ENCODE data around the gene ZNF362.
"Not testable (repeated sequence)": the region's sequence is repeated elsewhere in the genome, so short reads cannot be mapped to it uniquely, and the experiment has no call there.

The ZNF362 gene

DNA sequence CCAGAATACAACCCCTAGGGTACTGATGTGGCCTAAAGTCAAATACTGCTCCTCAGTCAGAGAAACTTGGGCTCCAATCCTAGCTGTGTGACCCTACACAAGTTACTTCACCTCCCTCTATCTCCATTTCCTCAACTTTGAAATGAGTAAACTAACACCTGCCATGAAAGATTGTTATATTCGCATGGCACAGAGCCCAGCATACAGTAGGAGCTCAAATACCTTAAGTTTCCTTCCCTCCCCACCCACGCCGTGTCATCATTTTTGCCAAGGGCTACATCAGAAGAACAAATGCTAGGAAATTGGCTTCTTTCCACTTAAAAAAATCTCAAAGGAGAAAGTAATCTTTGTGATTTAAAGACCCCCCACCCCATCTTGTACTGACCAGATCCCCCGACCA lies 22.2 kb upstream of the ZNF362 start:
- no peak for DNase-seq
- no CpG with 5 or more reads among the region's 4 CpGs for WGBS (ENCODE audit: extremely low coverage, insufficient coverage, low lambda C conversion rate)
- no peaks in the 10 kb centered on the region for H3K79me1 ChIP-seq (ENCODE audit: low read length)

DNA sequence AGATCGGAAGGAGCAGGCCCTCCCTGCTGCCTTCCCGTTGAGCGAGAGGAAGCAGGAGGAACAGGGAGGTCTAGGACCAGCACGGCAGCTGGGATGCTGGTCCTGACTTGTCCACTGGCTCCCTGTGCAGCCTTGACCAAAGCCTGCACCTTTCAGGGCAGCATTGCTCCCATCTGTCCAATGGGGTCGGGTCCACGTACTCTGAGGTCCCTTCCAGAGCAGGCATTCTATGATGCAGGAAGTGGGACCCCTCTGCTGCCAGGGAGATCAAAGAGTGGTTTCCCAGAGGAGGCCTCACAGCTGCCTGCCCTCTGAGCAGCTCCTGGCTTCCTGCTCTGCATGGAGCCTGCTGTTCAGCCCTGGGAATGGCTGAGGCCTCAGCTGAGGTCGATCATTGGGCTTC lies 21.7 kb upstream of the ZNF362 start:
- no peak overlapping the region for H2BK15ac ChIP-seq (replicated peaks; ENCODE audit: low read depth)
- DNase-seq = peak; percentile 49
- no peak overlapping the region for H3K9ac ChIP-seq (ENCODE audit: low read length)
- H3K36me3 ChIP-seq (ENCODE audit: control insufficient read depth, insufficient read depth, low read length) = no peaks in the 10 kb centered on the region
- H2BK5ac ChIP-seq (ENCODE audit: low read length) = no peak overlapping the region
- H3K79me1 ChIP-seq (ENCODE audit: low read length) = no peaks in the 10 kb centered on the region
- H3K79me2 ChIP-seq (ENCODE audit: control insufficient read depth, insufficient read depth, low read length) = no peaks in the 10 kb centered on the region
- no peak overlapping the region for H3K4me2 ChIP-seq (ENCODE audit: low read length)
- no peak overlapping the region for H3K4ac ChIP-seq (ENCODE audit: low read depth, low read length)
- WGBS (ENCODE audit: extremely low coverage, insufficient coverage, low lambda C conversion rate) = no CpG with 5 or more reads among the region's 7 CpGs
- no peak overlapping the region for H2BK120ac ChIP-seq (ENCODE audit: low read depth, low read length)
- H3K56ac ChIP-seq (ENCODE audit: low read length) = peak overlapping the region; percentile 28
- H3K27ac ChIP-seq (ENCODE audit: low read depth, low read length) = no peak overlapping the region
- no peak overlapping the region for H4K8ac ChIP-seq (ENCODE audit: low read depth, low read length)
- H3K4me3 ChIP-seq (ENCODE audit: low read length) = no peak overlapping the region
- no peaks in the 10 kb centered on the region for H3K4me1 ChIP-seq (ENCODE audit: control insufficient read depth, low read depth, low read length)
- no peak overlapping the region for H3K23ac ChIP-seq (ENCODE audit: low read length)
- H4K5ac ChIP-seq (ENCODE audit: low read length) = no peak overlapping the region
- no peak overlapping the region for H3K18ac ChIP-seq (ENCODE audit: low read length)
- no peak overlapping the region for H2AK5ac ChIP-seq (ENCODE audit: low read length)
- no peaks in the 10 kb centered on the region for H3K27me3 ChIP-seq (ENCODE audit: insufficient read depth, low read length, poor library complexity)

More for the DNA sequence above, 22.2 kb upstream of the ZNF362 start:
- no peak overlapping the region for H2BK5ac ChIP-seq (ENCODE audit: low read length)
- no peaks in the 10 kb centered on the region for H3K4me1 ChIP-seq (ENCODE audit: control insufficient read depth, low read depth, low read length)
- no peak overlapping the region for H4K5ac ChIP-seq (ENCODE audit: low read length)
- no peak overlapping the region for H2BK120ac ChIP-seq (ENCODE audit: low read depth, low read length)
- H3K27me3 ChIP-seq (ENCODE audit: insufficient read depth, low read length, poor library complexity) = no peaks in the 10 kb centered on the region
- no peak overlapping the region for H3K23ac ChIP-seq (ENCODE audit: low read length)
- H2AK5ac ChIP-seq (ENCODE audit: low read length) = no peak overlapping the region
- no peak overlapping the region for H3K56ac ChIP-seq (ENCODE audit: low read length)
- no peak overlapping the region for H3K4me2 ChIP-seq (ENCODE audit: low read length)
- no peak overlapping the region for H3K4me3 ChIP-seq (ENCODE audit: low read length)
- H3K9ac ChIP-seq (ENCODE audit: low read length) = no peak overlapping the region
- no peaks in the 10 kb centered on the region for H3K79me2 ChIP-seq (ENCODE audit: control insufficient read depth, insufficient read depth, low read length)
- no peak overlapping the region for H4K8ac ChIP-seq (ENCODE audit: low read depth, low read length)
- H3K4ac ChIP-seq (ENCODE audit: low read depth, low read length) = no peak overlapping the region
- H3K36me3 ChIP-seq (ENCODE audit: control insufficient read depth, insufficient read depth, low read length) = no peaks in the 10 kb centered on the region
- H3K18ac ChIP-seq (ENCODE audit: low read length) = no peak overlapping the region
- no peak overlapping the region for H2BK15ac ChIP-seq (replicated peaks; ENCODE audit: low read depth)
- no peak overlapping the region for H3K27ac ChIP-seq (ENCODE audit: low read depth, low read length)

- H3K36me3 ChIP-seq (ENCODE audit: control insufficient read depth, insufficient read depth, low read length) = no peaks in the 10 kb centered on the region
- H3K18ac ChIP-seq (ENCODE audit: low read length) = no peak overlapping the region
- H2BK5ac ChIP-seq (ENCODE audit: low read length) = no peak overlapping the region
- H3K79me1 ChIP-seq (ENCODE audit: low read length) = no peaks in the 10 kb centered on the region
- no peak overlapping the region for H2BK15ac ChIP-seq (replicated peaks; ENCODE audit: low read depth)
- H3K79me2 ChIP-seq (ENCODE audit: control insufficient read depth, insufficient read depth, low read length) = no peaks in the 10 kb centered on the region
- no peak overlapping the region for H3K23ac ChIP-seq (ENCODE audit: low read length)
- no peak for DNase-seq
- no peak overlapping the region for H4K5ac ChIP-seq (ENCODE audit: low read length)
- no peak overlapping the region for H3K4ac ChIP-seq (ENCODE audit: low read depth, low read length)
- no peaks in the 10 kb centered on the region for H3K27me3 ChIP-seq (ENCODE audit: insufficient read depth, low read length, poor library complexity)
- no peak overlapping the region for H3K56ac ChIP-seq (ENCODE audit: low read length)
- no peak overlapping the region for H4K8ac ChIP-seq (ENCODE audit: low read depth, low read length)
- no peak overlapping the region for H2AK5ac ChIP-seq (ENCODE audit: low read length)
- no peaks in the 10 kb centered on the region for H3K4me1 ChIP-seq (ENCODE audit: control insufficient read depth, low read depth, low read length)
- no CpG with 5 or more reads among the region's 2 CpGs for WGBS (ENCODE audit: extremely low coverage, insufficient coverage, low lambda C conversion rate)
- H2BK120ac ChIP-seq (ENCODE audit: low read depth, low read length) = no peak overlapping the region
- H3K4me3 ChIP-seq (ENCODE audit: low read length) = no peak overlapping the region
- H3K27ac ChIP-seq (ENCODE audit: low read depth, low read length) = no peak overlapping the region
- H3K4me2 ChIP-seq (ENCODE audit: low read length) = no peak overlapping the region
- H3K9ac ChIP-seq (ENCODE audit: low read length) = no peak overlapping the region
Observed at GRCh38 chr1:33235521-33235920, 20.8 kb upstream of the ZNF362 start.

DNA sequence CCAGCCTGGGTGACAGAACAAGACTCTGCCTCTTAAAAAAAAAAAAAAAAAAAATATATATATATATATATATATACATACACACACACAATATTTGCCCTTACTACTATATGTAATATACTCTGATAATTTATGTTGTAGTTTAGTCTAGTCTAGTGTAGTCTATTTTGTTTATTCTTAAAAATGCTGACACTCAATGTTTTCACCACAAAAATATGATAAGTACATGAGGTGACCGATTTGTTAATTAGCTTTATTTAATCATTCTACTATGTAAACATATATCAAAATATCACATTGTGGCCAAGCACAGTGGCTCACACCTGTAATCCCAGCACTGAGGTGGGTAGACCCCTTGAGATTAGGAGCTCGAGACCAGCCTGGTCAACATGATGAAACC lies 19.8 kb upstream of the ZNF362 start:
- H3K4me1 ChIP-seq (ENCODE audit: control insufficient read depth, low read depth, low read length) = no peaks in the 10 kb centered on the region
- H2AK5ac ChIP-seq (ENCODE audit: low read length) = no peak overlapping the region
- H3K56ac ChIP-seq (ENCODE audit: low read length) = no peak overlapping the region
- H3K4me2 ChIP-seq (ENCODE audit: low read length) = no peak overlapping the region
- WGBS (ENCODE audit: extremely low coverage, insufficient coverage, low lambda C conversion rate) = no CpG with 5 or more reads among the region's 2 CpGs
- H3K23ac ChIP-seq (ENCODE audit: low read length) = no peak overlapping the region
- no peaks in the 10 kb centered on the region for H3K79me2 ChIP-seq (ENCODE audit: control insufficient read depth, insufficient read depth, low read length)
- no peak overlapping the region for H3K9ac ChIP-seq (ENCODE audit: low read length)
- H3K18ac ChIP-seq (ENCODE audit: low read length) = no peak overlapping the region
- no peak overlapping the region for H3K27ac ChIP-seq (ENCODE audit: low read depth, low read length)
- no peaks in the 10 kb centered on the region for H3K36me3 ChIP-seq (ENCODE audit: control insufficient read depth, insufficient read depth, low read length)
- no peak for DNase-seq
- H3K4ac ChIP-seq (ENCODE audit: low read depth, low read length) = no peak overlapping the region
- no peak overlapping the region for H2BK5ac ChIP-seq (ENCODE audit: low read length)
- no peak overlapping the region for H2BK15ac ChIP-seq (replicated peaks; ENCODE audit: low read depth)
- no peak overlapping the region for H3K4me3 ChIP-seq (ENCODE audit: low read length)
- H2BK120ac ChIP-seq (ENCODE audit: low read depth, low read length) = no peak overlapping the region
- no peaks in the 10 kb centered on the region for H3K79me1 ChIP-seq (ENCODE audit: low read length)
- no peak overlapping the region for H4K5ac ChIP-seq (ENCODE audit: low read length)
- no peak overlapping the region for H4K8ac ChIP-seq (ENCODE audit: low read depth, low read length)
- no peaks in the 10 kb centered on the region for H3K27me3 ChIP-seq (ENCODE audit: insufficient read depth, low read length, poor library complexity)

DNA sequence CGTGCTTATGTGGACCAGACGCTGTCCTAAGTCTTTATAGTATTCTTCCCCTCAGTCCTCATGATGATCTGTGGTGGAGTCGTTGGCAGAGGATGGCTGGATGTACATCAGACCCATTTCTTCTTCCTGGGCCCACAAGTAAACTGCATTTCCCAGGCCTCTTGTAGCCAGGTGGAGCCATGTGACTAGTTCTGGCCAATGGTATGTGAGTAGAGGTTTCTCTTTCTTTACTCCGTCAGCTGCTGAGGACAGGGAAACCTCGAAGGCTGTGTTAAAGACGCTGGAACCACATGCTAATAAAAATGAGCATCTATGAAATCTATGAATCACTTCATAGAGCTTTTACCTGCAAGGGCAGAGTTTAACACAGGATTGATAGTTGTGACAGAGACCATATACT lies 18.7 kb upstream of the ZNF362 start:
- Histone ChIP-seq H3K27me3 (ENCODE audit: insufficient read depth, low read length, poor library complexity) (no peaks in the 10 kb centered on the region), H3K4me1 (ENCODE audit: control insufficient read depth, low read depth, low read length) (no peaks in the 10 kb centered on the region), H3K18ac (ENCODE audit: low read length) (no peak overlapping the region), H2AK5ac (ENCODE audit: low read length) (no peak overlapping the region), H3K79me1 (ENCODE audit: low read length) (no peaks in the 10 kb centered on the region), H3K79me2 (ENCODE audit: control insufficient read depth, insufficient read depth, low read length) (no peaks in the 10 kb centered on the region), H4K5ac (ENCODE audit: low read length) (no peak overlapping the region), H3K9ac (ENCODE audit: low read length) (no peak overlapping the region), H2BK120ac (ENCODE audit: low read depth, low read length) (no peak overlapping the region), H2BK15ac (replicated peaks; ENCODE audit: low read depth) (no peak overlapping the region), H2BK5ac (ENCODE audit: low read length) (no peak overlapping the region), H3K27ac (ENCODE audit: low read depth, low read length) (no peak overlapping the region), H3K4ac (ENCODE audit: low read depth, low read length) (no peak overlapping the region), H3K36me3 (ENCODE audit: control insufficient read depth, insufficient read depth, low read length) (no peaks in the 10 kb centered on the region), H3K23ac (ENCODE audit: low read length) (no peak overlapping the region), H3K4me3 (ENCODE audit: low read length) (no peak overlapping the region), H3K4me2 (ENCODE audit: low read length) (no peak overlapping the region), H4K8ac (ENCODE audit: low read depth, low read length) (no peak overlapping the region), H3K56ac (ENCODE audit: low read length) (no peak overlapping the region)
- WGBS (ENCODE audit: extremely low coverage, insufficient coverage, low lambda C conversion rate) = no CpG with 5 or more reads among the region's 6 CpGs
- DNase-seq = no peak

DNA sequence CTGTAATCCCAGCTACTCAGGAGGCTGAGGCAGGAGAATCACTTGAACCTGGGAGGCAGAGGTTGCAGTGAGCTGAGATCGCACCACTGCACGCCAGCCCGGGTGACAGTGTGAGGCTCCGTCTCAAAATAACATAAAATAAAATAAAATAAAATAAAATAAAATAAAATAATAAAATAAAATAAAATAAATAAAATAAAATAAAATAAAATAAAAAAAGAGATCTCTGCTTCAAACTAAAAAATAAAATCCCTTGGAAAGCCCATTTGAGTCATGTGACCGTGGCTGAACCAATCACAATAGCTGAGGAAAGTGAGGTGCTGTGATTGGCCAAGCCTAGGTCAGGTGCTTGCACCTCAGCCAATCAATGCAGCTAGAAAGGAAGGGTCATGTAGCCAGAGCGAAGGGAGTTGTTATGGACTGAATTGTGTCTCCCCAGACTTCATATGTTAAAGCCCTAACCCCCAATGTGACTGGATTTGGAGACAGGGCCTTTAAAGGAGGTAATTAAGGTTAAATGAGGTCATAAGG lies 18.0 kb upstream of the ZNF362 start:
- H3K9ac ChIP-seq (ENCODE audit: low read length); H2BK120ac ChIP-seq (ENCODE audit: low read depth, low read length); H3K18ac ChIP-seq (ENCODE audit: low read length); H3K79me2 ChIP-seq (ENCODE audit: control insufficient read depth, insufficient read depth, low read length); H4K8ac ChIP-seq (ENCODE audit: low read depth, low read length); H3K4me1 ChIP-seq (ENCODE audit: control insufficient read depth, low read depth, low read length); H3K56ac ChIP-seq (ENCODE audit: low read length); H3K4me2 ChIP-seq (ENCODE audit: low read length); H3K4me3 ChIP-seq (ENCODE audit: low read length); H3K4ac ChIP-seq (ENCODE audit: low read depth, low read length); H3K27ac ChIP-seq (ENCODE audit: low read depth, low read length); DNase-seq; H3K79me1 ChIP-seq (ENCODE audit: low read length); H3K27me3 ChIP-seq (ENCODE audit: insufficient read depth, low read length, poor library complexity); H3K23ac ChIP-seq (ENCODE audit: low read length); H2BK5ac ChIP-seq (ENCODE audit: low read length); H4K5ac ChIP-seq (ENCODE audit: low read length); H3K36me3 ChIP-seq (ENCODE audit: control insufficient read depth, insufficient read depth, low read length); H2AK5ac ChIP-seq (ENCODE audit: low read length); H2BK15ac ChIP-seq (replicated peaks; ENCODE audit: low read depth): not testable (repeated sequence)
- no CpG with 5 or more reads among the region's 6 CpGs for WGBS (ENCODE audit: extremely low coverage, insufficient coverage, low lambda C conversion rate)
